COR-L47 (cell line): ENCODE results near the gene KLHL29.
A peak's percentile ranks its signal among the peaks of the same experiment; 100 is the strongest.

ENCODE experiments used
- DNase-seq: peaks from one replicate; lab custom pipeline; 2025; lab: John Stamatoyannopoulos, UW

The KLHL29 gene

DNA sequence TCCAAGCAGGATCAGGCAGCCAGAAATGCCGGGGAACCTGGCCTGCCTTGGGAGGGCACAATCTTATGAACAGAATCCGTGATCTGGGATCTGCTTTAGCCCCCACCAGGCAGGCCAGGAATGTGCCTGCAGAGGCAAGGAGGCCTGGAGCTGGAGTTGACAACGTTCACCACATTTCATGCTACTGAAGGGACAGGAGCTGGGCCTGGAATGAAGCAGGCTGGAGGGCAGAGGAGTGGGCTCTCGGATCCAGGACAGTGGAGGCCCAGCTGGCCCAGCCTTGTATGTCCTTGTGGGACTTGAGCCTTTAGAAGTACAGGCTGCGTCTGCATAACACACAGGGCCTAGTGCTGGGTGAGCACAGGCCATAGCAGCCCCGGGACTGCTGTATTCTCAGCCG is 91.8 kb downstream of the KLHL29 start:
- no peak for DNase-seq

- no peak for DNase-seq
Observed at GRCh38 chr2:23477392-23477791, 92.4 kb downstream of the KLHL29 start.

DNA sequence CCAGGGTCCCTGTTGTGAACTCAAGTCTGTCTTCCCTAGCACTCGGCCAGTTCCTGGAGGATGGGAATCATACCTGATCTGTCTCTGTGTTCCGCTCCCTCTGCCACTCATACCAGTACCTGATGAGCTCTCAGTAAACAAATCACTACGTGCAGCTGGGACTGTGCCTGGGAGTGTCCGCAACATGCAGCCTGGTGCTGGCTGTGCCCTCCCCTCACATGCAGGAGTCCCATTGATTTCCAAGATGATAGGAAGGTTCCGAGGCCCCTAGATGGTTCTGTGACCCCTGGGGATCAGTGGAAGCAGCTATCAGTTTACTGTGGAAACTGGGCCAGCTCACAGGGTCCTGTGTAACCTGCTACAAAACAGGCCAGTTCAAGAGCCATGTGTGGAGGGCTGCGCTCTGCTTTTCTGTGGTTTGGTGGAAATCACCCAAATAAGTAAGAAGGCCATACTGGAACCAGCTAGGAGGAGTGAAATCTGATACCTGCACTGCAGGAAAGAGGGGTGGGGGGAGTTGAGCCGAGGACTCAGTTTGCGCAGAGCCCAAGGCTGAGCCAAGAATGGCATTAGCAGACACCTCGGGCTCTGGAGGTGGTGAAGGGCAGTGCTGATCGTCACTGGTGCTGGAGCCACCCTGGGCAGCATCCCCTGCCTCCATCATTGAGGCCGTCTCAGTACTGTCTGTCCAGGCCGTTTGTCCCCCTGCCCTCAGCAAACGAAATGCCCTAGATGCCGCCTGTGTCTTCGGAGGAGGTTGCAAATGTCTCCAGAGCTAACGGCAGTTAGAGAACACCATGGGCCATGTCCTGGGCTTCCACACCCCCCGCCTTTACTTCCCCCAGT is 93.3 kb downstream of the KLHL29 start:
- DNase-seq, result no peak

DNA sequence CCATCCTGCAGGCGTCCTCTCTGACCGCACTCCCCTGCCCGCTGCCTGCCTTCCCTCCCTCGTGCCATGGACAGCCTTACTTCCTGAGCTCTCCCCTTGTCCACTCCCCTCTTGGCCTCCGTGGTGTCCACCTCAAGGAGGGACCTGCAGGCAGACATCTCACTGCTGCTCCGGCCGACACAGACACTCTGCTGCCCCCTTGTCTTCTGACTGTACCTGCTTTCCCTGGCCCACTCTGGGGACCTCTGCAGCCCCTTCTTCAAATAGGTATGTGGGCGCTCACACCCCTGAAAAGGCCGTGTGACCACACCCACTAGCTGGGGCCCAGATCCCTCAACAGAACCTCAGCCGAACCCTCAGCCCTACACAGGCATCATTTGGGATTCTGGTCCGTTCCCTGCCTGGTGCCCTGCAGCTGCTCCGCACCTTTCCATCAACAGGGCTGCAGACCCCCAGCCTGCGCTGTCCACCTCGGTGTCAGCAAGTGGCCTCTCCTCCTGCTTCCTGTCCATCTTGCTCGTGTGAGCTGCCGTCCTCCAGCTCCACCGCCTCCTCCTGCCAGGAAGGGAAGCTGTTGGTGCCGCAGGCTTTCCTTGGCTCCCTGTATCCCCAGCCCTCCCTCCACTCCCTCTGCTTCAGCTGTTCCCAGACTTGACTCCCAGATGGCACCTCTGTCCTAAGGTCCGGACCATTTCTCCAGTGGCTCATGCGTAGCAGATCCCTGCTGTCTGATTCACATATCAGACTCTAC is 94.1 kb downstream of the KLHL29 start:
- DNase-seq, result no peak

GRCh38 chr2:23480957-23481797 is 96.2 kb downstream of the KLHL29 start:
- DNase-seq, result peak; percentile 25

DNA sequence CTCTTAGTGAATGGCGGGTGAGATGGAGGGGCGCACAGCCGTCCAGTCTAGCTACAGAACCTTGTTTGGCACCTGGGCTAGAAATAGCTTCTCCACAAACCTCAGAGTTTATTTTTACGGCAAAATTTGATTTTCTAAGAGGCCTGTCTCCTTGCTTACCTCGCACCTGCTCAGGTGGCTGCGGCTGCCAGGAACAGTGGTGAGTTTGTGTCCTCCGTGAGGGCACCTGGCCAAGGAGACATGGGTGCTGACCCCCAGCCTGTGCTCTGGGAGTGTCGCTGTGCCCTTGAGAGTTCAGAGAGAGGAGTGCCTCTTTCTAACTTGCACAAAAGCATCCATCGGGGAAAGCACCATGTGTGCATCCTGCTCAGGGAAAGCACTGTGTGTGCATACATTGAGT is 97.2 kb downstream of the KLHL29 start:
- no peak for DNase-seq

DNA sequence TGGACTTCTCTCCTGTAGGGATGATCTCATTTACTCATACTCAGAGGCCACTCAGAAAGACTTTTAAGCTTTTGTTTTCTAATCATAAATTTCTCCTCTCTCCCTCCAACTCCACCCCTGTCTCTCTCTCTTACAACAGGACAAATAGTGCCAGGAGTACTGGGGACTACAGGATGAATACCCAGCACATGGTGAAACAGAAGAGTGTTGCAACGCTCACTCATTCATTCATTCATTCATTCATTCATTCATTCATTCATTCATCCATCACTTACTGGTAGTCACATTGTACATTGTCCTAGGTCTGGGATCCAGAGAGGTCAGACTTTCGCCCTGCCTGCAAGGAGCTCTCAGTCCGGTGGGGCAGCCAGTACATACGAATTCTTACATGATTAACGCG is 97.6 kb downstream of the KLHL29 start:
- no peak for DNase-seq

GRCh38 chr2:23483791-23484190 is 98.8 kb downstream of the KLHL29 start:
- DNase-seq, result no peak

DNA sequence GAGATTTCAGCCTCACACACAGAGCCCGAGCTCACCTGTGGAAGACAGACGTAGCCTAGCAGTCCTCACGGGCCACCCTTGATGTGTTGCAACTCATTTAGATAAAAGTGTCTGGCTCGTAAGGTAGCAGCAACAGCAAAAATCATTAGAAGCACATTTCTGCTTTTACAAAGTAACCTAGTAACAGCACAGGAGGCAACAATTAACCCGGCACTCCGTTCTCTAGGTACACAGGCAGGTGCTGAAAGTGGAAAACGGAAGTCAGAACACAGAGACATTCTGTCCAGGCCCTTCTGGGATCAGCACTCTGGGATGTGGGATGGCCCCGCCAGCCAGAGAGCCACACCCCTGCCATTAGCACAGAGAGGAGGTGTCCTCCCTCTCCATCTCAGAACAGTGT is 99.3 kb downstream of the KLHL29 start:
- no peak for DNase-seq

DNA sequence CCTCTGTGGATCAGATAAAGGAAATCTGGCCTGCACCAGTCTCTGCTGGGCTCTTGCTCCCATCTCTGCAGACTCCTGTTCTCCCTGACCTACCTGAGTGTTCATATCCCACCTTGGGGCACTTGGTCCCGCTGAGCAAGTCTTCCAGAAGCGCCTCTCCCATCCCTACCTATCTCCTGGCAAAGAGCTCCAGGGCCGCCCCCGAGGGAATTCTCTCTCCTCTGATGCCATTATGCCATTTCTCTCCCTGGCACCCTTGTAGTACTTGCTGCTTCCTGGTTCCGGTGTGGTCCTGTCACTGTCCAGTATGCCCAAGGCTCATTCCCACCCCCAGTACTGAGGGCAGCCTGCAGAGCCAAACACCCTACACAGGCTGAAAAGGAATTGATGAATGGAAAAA is 99.8 kb downstream of the KLHL29 start:
- DNase-seq, result no peak

- DNase-seq, result no peak
Observed at GRCh38 chr2:23485261-23485660, 100.3 kb downstream of the KLHL29 start.

DNA sequence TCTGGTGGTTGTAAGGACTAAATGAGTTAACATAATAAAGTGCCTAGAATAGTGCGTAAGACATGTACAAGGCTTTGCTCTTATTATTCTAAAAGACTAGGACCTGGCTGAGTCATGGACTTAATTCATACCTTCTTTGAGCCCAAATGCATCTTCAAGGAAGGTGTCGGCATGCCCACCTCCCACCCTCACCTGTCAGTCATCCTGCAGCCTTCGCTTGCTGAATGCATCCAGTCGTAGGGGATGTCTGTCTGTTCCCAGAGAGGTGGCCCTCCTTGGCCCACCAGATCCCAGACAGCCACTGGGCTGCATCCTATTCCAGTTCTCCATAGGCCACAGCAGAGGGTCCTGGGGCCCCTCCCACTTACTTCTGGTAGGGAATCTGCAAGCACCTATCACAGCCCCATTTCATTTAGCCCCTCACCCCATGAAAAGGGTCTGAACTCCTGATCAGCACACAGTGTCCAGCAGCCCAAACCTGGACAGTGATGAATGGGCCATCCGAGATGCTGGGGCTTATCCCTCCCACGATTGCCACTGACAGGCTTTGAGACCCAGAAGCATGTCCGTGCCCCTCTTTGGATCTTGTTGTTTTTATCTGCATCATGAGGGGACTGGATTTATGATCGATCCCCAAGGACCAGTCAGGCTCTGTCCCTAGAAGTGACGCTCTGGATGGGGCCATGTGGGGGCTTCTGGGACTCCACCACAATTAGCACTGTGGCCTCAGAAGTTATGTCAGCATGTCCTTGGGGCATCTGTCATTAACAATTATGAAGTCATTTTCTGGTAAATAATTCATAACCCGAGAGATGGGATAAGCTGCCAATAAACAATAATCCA is 101.1 kb downstream of the KLHL29 start:
- no peak for DNase-seq

- no peak for DNase-seq
Observed at GRCh38 chr2:23486684-23487075, 101.7 kb downstream of the KLHL29 start.

GRCh38 chr2:23487735-23488492 is 102.9 kb downstream of the KLHL29 start:
- no peak for DNase-seq

DNA sequence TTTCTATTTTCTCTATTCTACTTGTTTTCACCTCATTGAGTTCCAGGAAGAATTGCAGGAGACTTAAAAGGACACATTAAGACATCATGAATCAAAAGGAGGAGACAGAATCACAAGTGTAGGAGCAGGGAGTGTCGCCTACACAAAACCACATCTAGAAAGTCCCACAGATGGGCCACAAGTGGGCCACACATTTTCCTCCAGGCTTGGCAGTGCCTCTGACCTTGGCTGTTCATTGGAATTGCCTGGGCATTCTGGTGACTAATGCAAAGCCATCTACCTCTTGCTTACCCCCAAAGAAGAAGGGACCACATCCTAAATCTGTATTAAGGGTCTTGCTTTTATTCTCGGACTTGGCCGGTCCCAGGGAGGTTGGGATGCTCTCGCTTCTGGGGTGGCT is 103.6 kb downstream of the KLHL29 start:
- no peak for DNase-seq

DNA sequence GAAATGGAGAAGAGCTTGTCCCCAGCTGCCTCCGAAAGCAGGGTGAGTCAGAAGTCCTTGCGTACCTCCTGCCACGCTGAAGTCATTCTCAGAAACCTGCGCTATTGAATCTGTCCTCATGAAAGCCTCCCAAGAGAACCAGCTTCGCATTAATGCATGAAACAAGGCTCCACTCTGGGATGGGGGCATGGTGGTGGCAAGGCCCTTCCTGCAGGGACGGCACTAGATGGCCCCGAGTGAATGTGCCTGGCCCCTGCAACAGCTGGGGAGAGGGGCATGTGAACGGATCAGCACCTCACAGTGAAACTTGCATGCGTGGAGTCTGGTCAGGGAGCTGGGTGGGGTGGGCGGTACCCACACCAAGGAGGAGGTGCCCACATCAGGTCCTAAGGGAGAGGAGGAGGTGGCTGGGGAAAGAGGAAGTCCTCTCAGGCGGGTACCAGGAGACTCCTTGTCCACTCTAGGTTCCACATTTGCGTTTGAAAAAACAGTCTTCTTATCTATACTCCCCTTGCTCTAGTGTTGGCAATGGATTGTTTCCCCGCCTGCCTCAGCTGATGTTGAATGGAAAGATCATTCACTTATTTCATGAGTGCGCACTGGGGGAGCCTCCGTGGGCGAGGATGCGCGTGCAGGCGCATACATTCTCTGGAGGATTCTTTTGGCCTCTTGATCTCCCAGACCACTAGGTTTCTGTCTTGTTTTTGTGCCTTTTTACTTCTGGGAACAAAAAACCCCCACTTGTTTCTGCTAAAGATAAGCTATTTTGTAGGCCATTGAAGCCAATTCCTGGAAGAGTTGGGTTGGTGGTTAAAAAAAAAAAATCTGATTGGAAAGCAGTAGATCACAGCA is 104.7 kb downstream of the KLHL29 start:
- DNase-seq, result no peak

DNA sequence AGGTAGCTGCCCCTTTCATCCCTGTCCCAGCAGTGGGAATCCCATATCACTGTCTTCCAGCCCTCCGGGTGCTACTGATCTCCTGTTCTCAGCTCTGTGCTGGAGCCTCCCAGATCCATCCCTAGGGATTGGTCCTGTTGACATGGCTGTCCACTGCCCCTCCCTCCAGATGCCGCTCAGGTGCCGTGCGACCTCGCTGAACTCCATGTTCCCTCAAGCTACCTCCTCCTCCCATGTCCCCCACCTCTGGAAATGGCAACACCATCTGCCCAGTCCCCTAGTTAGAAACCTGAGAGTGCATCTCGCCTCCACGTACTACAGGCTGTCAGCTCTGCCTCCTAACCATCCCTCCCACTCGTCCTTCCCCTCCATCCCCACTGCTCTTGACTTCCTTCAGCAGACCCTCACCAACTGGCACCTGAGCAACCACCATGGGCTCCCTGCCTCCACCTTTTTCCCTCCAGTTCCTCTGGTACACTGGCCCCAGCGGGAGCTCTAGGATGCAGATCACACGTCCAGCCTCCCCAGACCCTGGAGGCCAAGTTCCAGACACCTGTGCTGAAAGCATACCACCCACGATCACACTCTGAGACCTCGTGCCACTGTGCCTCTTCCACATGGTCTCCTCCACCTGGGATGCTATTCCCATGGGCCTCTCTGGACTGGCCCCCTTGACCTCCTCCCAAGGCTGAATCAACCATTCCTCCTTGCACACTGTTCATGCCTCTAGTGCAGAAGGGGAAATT is 106.8 kb downstream of the KLHL29 start:
- no peak for DNase-seq

- DNase-seq, result no peak
Observed at GRCh38 chr2:23492337-23492675, 107.3 kb downstream of the KLHL29 start.

DNA sequence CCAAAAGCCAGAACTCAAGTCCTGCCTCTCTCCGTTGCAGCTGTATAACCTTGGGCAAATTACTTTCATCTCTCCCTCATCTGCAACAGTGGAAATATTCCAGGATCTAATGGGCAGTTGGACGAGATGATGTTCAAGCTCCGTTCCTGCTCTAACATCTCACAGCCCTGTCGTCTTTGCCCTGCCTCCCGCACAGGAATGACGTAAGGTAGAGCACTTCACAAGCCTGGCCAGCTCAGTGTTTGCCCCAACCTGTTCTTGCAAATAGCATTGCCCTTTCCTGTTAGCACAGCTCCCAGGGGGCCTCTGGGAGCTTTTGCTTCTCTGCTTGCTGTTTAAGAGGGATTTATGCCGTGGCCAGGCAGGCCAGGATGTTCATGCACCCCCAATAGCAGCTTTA is 107.9 kb downstream of the KLHL29 start:
- no peak for DNase-seq
